Uterus (tissue), 4 donors: ENCODE measurements around the gene HGD. TPM values are rescaled to one million over a fixed set of nuclear protein-coding genes. Genes with fewer than 3 reads are reported as not detected.
A peak's percentile ranks its signal among the peaks of the same experiment; 100 is the strongest.

Source experiments
- DNase-seq, 2 donors: peaks; one replicate each; pipeline ENCODE4 v3.0.0-alpha.2; 2019 to 2020
- H3K27ac ChIP-seq, 2 donors: fragments of 200-600 bp; sonication (generic); 1 replicate in 1 of 2; 2 replicates in 1 of 2; pipeline ENCODE4 v1.5.1; 2016 to 2018
- H3K27me3 ChIP-seq, 2 donors: fragments of 200-600 bp; sonication (generic); one replicate each; pipeline ENCODE4 v1.5.1; 2018 to 2019; ENCODE audit warnings: control low read depth in 1 of 2
- H3K36me3 ChIP-seq, 2 donors: fragments of 200-600 bp; sonication (generic); one replicate each; pipeline ENCODE4 v1.5.1; 2019; ENCODE audit warnings: control low read depth in 1 of 2
- H3K4me1 ChIP-seq, 2 donors: fragments of 200-600 bp; sonication (generic); one replicate each; pipeline ENCODE4 v1.5.1; 2018 to 2019; ENCODE audit warnings: control low read depth in 1 of 2
- H3K4me3 ChIP-seq, 2 donors: fragments of 200-600 bp; sonication (generic); 1 replicate in 1 of 2; 2 replicates in 1 of 2; pipeline ENCODE4 v1.5.1; 2018 to 2019; ENCODE audit warnings: mild to moderate bottlenecking in 1 of 2
- H3K9me3 ChIP-seq, 2 donors: fragments of 200-600 bp; sonication (generic); one replicate each; pipeline ENCODE4 v1.5.1; 2019; ENCODE audit warnings: control low read depth in 1 of 2
- CTCF ChIP-seq, 4 experiments: fragments of 200-600 bp in 2 of 4; fragments of 450-650 bp in 2 of 4; sonication (generic) in 2 of 4; IDR thresholded peaks; one replicate each; pipeline ENCODE4 v1.5.1; 2016 to 2019; ENCODE audit warnings: antibody characterized with exemption in 4 of 4, mild to moderate bottlenecking in 2 of 4, moderate library complexity in 1 of 4
- POLR2A ChIP-seq, 2 donors: fragments of 450-650 bp; IDR thresholded peaks; one replicate each; pipeline ENCODE4 v1.6.1; 2016; ENCODE audit warnings: antibody characterized with exemption in 2 of 2, mild to moderate bottlenecking in 1 of 2, moderate library complexity in 1 of 2
- intact Hi-C: fragments of 100-400 bp; cut with DNase I; formaldehyde crosslinking; loops from one replicate; pipeline ENCODE4 v1.15.1; 2023; ENCODE audit warnings: low total_unique reads
- total RNA-seq, 4 donors: library from RNA; depleted of rRNA in 3 of 4; stranded (reverse); fragments of >200 nt in 3 of 4; gene quantifications; one replicate each; pipeline versions ENCODE4 v1.1.0 to v1.2.4, GENCODE V29; 2014 to 2023
- donor health status: DM: yes; HTN: yes; CAD: no.

HGD gene
- total RNA-seq, 4 donors from 2014 or later, result 0.98 to 7.4 (median 6.4) TPM; not detected in 1

DNA sequence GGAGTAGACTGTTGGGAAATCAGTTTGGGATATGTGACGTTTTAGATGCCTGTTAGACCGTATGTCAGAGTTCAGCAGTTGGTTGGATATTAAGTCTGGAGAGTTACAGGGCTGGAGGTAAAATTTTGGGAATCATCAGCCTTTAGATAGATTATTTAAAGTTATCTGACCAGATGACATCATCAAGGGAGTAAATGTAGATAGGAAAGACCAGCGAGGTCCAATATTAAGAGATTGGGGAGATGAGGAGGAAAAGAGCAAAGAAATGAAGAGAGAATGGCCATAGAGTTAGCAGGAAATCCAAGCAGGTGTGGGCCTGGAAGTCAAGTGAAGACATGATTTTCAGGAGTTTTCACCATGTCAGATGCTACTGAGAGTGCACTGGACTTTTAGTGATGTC, 82.8 kb downstream of the HGD start:
- Histone ChIP-seq H3K27me3 (no peaks in the 10 kb centered on the region), H3K9me3 (no peaks in the 10 kb centered on the region), H3K27ac (peak overlapping the region in 1 of 2 donors; percentile 0), H3K36me3 (no peaks in the 10 kb centered on the region), H3K4me3 (no peak overlapping the region), H3K4me1 (peaks cover 0 to 5% of the 10 kb centered on the region in 2 donors)
- no peak for DNase-seq
- TF ChIP-seq CTCF (IDR thresholded peaks at IDR 0.05) (no peak), POLR2A (IDR thresholded peaks at IDR 0.05) (no peak)
- intact Hi-C loops, result no loop called here

DNA sequence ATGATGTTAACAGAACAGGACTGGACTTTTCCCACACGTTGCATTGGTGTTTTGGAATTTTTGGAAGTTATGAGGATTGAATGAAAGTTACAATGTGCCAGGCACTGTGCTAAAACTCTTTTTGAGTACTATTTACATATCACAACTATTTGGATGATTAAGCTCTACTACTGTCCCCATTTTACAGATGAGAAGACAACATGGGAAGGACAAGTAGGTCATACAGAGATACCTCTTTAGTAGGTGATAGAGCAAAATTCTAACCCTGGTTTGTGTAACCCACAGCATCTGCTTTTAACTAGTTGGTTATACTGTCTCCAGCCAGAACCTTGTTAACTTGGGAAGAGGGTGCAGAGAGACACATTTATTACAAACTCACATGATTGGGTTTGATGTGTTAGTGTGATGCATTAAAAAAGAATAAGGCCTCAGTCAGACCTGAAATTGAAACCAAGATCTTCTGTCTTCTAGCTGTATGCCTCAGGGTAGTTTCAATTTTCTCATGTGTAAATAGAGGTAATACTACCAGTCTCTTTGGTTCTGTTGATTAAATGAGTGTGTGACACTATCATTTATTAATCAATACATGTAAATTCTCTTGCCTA, 84.5 kb downstream of the HGD start:
- Histone ChIP-seq H3K4me1 (peaks cover 0 to 5% of the 10 kb centered on the region in 2 donors), H3K36me3 (no peaks in the 10 kb centered on the region), H3K9me3 (no peaks in the 10 kb centered on the region), H3K27ac (peak overlapping the region in 1 of 2 donors; percentile 93), H3K27me3 (no peaks in the 10 kb centered on the region), H3K4me3 (peak overlapping the region in 1 of 2 donors; percentile 71)
- TF ChIP-seq POLR2A (IDR thresholded peaks at IDR 0.05), result no peak
- no peak for TF ChIP-seq CTCF (IDR thresholded peaks at IDR 0.05)
- no peak for DNase-seq
- intact Hi-C loops, result no loop called here

DNA sequence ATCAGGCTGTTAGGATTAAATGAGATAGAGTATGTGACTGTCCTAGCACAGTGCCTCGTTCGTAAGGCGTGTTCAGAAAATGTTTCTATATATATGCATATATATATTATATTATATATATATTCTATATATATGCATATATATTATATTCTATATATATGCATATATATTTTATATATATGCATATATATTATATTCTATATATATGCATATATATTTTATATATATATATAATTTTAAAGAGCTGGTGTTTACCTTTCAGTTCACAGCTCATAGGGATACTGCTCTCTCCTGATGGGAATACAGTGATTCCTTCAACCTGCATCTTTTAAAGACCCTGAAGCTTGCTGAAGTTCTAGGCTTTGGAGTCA, 85.2 kb downstream of the HGD start:
- no peak for DNase-seq
- TF ChIP-seq CTCF (IDR thresholded peaks at IDR 0.05) (no peak), POLR2A (IDR thresholded peaks at IDR 0.05) (no peak)
- H3K36me3 ChIP-seq, result no peaks in the 10 kb centered on the region
- H3K27ac ChIP-seq, result peak overlapping the region; percentile 86 to 93
- intact Hi-C loops, result no loop called here
- no peaks in the 10 kb centered on the region for H3K27me3 ChIP-seq
- H3K9me3 ChIP-seq, result no peaks in the 10 kb centered on the region
- H3K4me3 ChIP-seq, result peak overlapping the region; percentile 71 to 81
- peaks cover 0 to 5% of the 10 kb centered on the region in 2 donors for H3K4me1 ChIP-seq

GRCh38 chr3:120596116-120596852, 85.8 kb downstream of the HGD start, which contains the start of gene NDUFB4:
TSS of gene NDUFB4 (plus strand) at chr3:120596336. CDS start at chr3:120596360, 24 bp downstream.
- no peaks in the 10 kb centered on the region for H3K27me3 ChIP-seq
- H3K36me3 ChIP-seq, result no peaks in the 10 kb centered on the region
- TF ChIP-seq CTCF (IDR thresholded peaks at IDR 0.05), result peak in 1 of 4 experiments; percentile 23
- peak; percentile 72 to 78 for TF ChIP-seq POLR2A (IDR thresholded peaks at IDR 0.05)
- peak within 1 kb of the TSS; percentile 71 to 81 for H3K4me3 ChIP-seq
- intact Hi-C loops, result no loop called here
- peaks cover 0 to 5% of the 10 kb centered on the region in 2 donors for H3K4me1 ChIP-seq
- H3K27ac ChIP-seq, result peak within 1 kb of the TSS; percentile 86 to 93
- peak; percentile 95 to 96 for DNase-seq
- H3K9me3 ChIP-seq, result no peaks in the 10 kb centered on the region

DNA sequence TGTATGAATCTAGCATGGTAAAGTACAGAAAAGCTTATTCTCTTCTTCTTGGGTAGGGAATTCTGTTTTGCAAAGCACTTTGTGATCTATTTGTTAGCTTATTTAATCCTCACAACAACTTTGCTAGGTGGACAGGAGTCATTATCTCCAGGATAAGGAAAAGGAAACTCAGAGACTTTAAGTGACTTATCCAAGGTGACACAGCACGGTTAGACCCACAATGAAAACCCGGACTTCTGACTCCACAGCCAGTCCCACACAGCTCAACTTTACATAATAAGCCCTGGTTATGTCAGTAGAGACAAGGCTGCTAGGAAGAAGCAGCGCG, 86.3 kb downstream of the HGD start:
- H3K9me3 ChIP-seq, result no peaks in the 10 kb centered on the region
- TF ChIP-seq CTCF (IDR thresholded peaks at IDR 0.05) (no peak), POLR2A (IDR thresholded peaks at IDR 0.05) (no peak)
- H3K4me3 ChIP-seq, result peak overlapping the region; percentile 71 to 81
- no peak for DNase-seq
- H3K4me1 ChIP-seq, result peaks cover 0 to 5% of the 10 kb centered on the region in 2 donors
- H3K36me3 ChIP-seq, result no peaks in the 10 kb centered on the region
- no peaks in the 10 kb centered on the region for H3K27me3 ChIP-seq
- intact Hi-C loops, result no loop called here
- H3K27ac ChIP-seq, result peak overlapping the region; percentile 86 to 93
